Uterus (tissue), 2 donors: ENCODE measurements around the gene SMARCAL1.

Experiments
- POLR2A ChIP-seq, 2 donors: fragments of 450-650 bp; IDR thresholded peaks; one replicate each; pipeline ENCODE4 v1.6.1; 2016; ENCODE audit warnings: antibody characterized with exemption in 2 of 2, mild to moderate bottlenecking in 1 of 2, moderate library complexity in 1 of 2
- TF ChIP-seq, protein P1 (sequence below), 4 experiments: fragments of 200-600 bp in 2 of 4; fragments of 450-650 bp in 2 of 4; sonication (generic) in 2 of 4; IDR thresholded peaks; one replicate each; pipeline ENCODE4 v1.5.1; 2016 to 2019; ENCODE audit warnings: antibody characterized with exemption in 4 of 4, mild to moderate bottlenecking in 2 of 4, moderate library complexity in 1 of 4

DNA sequence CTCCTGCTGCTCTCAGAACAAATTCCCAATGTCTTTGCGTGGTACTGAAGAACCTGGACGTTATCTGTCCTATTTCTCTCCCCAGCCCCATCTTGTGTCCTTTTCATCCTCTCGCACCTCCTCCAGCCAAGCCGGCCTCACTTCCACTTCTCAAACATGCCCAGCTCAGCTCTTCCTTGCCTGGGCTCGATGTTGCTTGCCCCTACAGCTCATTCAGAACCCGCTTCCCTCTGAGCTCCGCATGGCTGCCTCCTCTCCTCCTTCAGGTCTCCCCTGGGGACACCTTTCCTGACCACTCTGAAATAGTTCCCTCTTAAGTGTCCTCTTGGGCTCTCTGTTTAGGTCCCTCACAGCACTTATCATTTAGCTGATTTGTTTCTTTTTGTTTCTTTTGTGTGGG, 6.7 kb upstream of the SMARCAL1 start:
- TF ChIP-seq, protein P1, sequence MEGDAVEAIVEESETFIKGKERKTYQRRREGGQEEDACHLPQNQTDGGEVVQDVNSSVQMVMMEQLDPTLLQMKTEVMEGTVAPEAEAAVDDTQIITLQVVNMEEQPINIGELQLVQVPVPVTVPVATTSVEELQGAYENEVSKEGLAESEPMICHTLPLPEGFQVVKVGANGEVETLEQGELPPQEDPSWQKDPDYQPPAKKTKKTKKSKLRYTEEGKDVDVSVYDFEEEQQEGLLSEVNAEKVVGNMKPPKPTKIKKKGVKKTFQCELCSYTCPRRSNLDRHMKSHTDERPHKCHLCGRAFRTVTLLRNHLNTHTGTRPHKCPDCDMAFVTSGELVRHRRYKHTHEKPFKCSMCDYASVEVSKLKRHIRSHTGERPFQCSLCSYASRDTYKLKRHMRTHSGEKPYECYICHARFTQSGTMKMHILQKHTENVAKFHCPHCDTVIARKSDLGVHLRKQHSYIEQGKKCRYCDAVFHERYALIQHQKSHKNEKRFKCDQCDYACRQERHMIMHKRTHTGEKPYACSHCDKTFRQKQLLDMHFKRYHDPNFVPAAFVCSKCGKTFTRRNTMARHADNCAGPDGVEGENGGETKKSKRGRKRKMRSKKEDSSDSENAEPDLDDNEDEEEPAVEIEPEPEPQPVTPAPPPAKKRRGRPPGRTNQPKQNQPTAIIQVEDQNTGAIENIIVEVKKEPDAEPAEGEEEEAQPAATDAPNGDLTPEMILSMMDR (IDR thresholded peaks at IDR 0.05): no peak
- TF ChIP-seq POLR2A (IDR thresholded peaks at IDR 0.05): no peak
